ENCODE data around the gene NOL8.

NOL8 gene

GRCh38 chr9:92293452-92294296 is 31.5 kb downstream of the NOL8 start, which contains the start of gene IARS1 (continued):
- TF ChIP-seq ZNF114 (tag by site-specific recombination; IDR thresholded peaks at IDR 0.05) (no peak), ZIC2 (tag by site-specific recombination; IDR thresholded peaks at IDR 0.05) (0 out of 2 replicates have a peak, but pooled peaks have one; percentile 27), ZNF837 (tag by site-specific recombination; IDR thresholded peaks at IDR 0.05) (no peak), ZNF639 (tag by site-specific recombination; IDR thresholded peaks at IDR 0.05) (peak; percentile 41; the same call in 1 of the 2 replicates), HOXD13 (CRISPR knock-in tag; IDR thresholded peaks at IDR 0.05; ENCODE audit: borderline replicate concordance) (peak; percentile 97), ZBTB11 (tag by site-specific recombination; conservative IDR thresholded peaks at IDR 0.05; ENCODE audit: low read depth) (peak; percentile 56), ZBTB17 (tag by site-specific recombination; IDR thresholded peaks at IDR 0.05) (peak; percentile 74), ZNF561 (tag by site-specific recombination; IDR thresholded peaks at IDR 0.05; ENCODE audit: borderline replicate concordance) (peak; percentile 66; the same call in 1 of the 2 replicates), ZNF580 (tag by site-specific recombination; IDR thresholded peaks at IDR 0.05) (no peak), ZNF112 (tag by site-specific recombination; IDR thresholded peaks at IDR 0.05) (no peak), ZNF629 (tag by site-specific recombination; IDR thresholded peaks at IDR 0.05) (peak; percentile 68), ZXDB (tag by site-specific recombination; IDR thresholded peaks at IDR 0.05) (peak; percentile 88), AEBP2 (tag by site-specific recombination; IDR thresholded peaks at IDR 0.05; ENCODE audit: borderline replicate concordance) (no peak), ATF2 (tag by site-specific recombination; IDR thresholded peaks at IDR 0.05; ENCODE audit: low read depth) (peak; percentile 55; the same call in 1 of the 2 replicates), ZNF366 (tag by site-specific recombination; conservative IDR thresholded peaks at IDR 0.05) (peak; percentile 80), KLF9 (tag by site-specific recombination; IDR thresholded peaks at IDR 0.05; ENCODE audit: low read depth) (0 out of 2 replicates have a peak, but pooled peaks have one; percentile 32), ZNF843 (tag by site-specific recombination; IDR thresholded peaks at IDR 0.05) (peak; percentile 56; the same call in 1 of the 2 replicates), KLF16 (tag by site-specific recombination; IDR thresholded peaks at IDR 0.05) (peak; percentile 65; the same call in 1 of the 2 replicates), ZSCAN5A (tag by site-specific recombination; IDR thresholded peaks at IDR 0.05) (no peak), ZNF76 (tag by site-specific recombination; IDR thresholded peaks at IDR 0.05; ENCODE audit: borderline replicate concordance, low read depth) (peak; percentile 67; the same call in 1 of the 2 replicates), KLF10 (tag by site-specific recombination; IDR thresholded peaks at IDR 0.05) (0 out of 2 replicates have a peak, but pooled peaks have one; percentile 20), BCL6B (tag by site-specific recombination; IDR thresholded peaks at IDR 0.05) (no peak), ZNF394 (tag by site-specific recombination; IDR thresholded peaks at IDR 0.05; ENCODE audit: borderline replicate concordance) (peak; percentile 8; the same call in 1 of the 2 replicates), ZBTB26 (tag by site-specific recombination; optimal IDR thresholded peaks at IDR 0.05) (peak; percentile 88)

Measured in HEK293 (cell line).